Measurements from ENCODE around the gene TFAM. TPM values are rescaled to one million over a fixed set of nuclear protein-coding genes. Genes with fewer than 3 reads are reported as not detected.

Gene TFAM
- total RNA-seq, 1 experiment from 2014 or later, result 57.6 TPM

DNA sequence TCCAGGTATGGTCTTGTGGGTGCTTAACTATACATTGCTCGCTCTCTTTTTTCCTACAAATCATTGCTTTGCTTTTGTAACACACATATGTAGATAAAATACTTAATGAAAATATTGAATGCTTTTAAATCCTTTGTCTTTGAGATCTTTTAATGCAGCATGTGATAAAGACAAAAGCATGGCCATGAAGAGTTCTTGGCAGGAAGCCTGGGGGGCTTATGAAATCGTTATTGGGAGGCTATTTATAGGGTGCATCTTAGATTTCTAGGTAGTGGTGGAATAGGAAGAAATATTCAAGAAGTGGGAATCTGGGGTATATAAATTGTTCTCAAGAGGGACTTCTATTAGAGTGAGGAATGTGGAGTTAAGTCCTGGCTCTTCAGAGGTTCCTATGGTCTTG lies 28.5 kb upstream of the TFAM start:
- CTCF ChIA-PET, result no interaction called here
- POLR2A ChIA-PET, result no interaction called here
- H3K27ac ChIP-seq (ENCODE audit: low read depth, low read length), result no peak overlapping the region
- H4K20me1 ChIP-seq (ENCODE audit: insufficient read depth), result 0 out of 2 replicates have a peak, but pooled peaks cover 8% of the 10 kb centered on the region
- BruUV-seq (replicated peaks), result no TSS peak
- H2AFZ ChIP-seq (ENCODE audit: low read depth, low read length, poor library complexity, severe bottlenecking), result no peak overlapping the region
- H3K9me2 ChIP-seq (ENCODE audit: insufficient read depth), result no peaks in the 10 kb centered on the region
- H3K27me3 ChIP-seq (ENCODE audit: insufficient read depth, low read length), result no peaks in the 10 kb centered on the region
- DNase-seq (ENCODE audit: low read depth, low spot score) (no peak), ATAC-seq (no peak)
- no peaks in the 10 kb centered on the region for H3K9me3 ChIP-seq (ENCODE audit: control insufficient read depth in 1 of 2, insufficient read depth in 1 of 2, low read depth in 1 of 2, low read length in 2 of 2)
- no peaks in the 10 kb centered on the region for H3K36me3 ChIP-seq (ENCODE audit: control insufficient read depth in 1 of 2, insufficient read depth in 2 of 2, low read length in 2 of 2)
- no peak overlapping the region for H3K4me2 ChIP-seq (ENCODE audit: low read length)
- no peak overlapping the region for H3K9ac ChIP-seq (ENCODE audit: low read length)
- RAD21 ChIA-PET (ENCODE audit: low non-redundant PET in 1 of 2, low total read pairs in 2 of 2, uncharacterized antibody in 2 of 2, unreplicated experiment in 2 of 2), result no interaction called here
- intact Hi-C loops (cut with micrococcal nuclease), result no loop called here
- no peaks in the 10 kb centered on the region for H3K4me1 ChIP-seq (ENCODE audit: control insufficient read depth in 1 of 2, insufficient read depth in 2 of 2, low read length in 2 of 2)
- TF ChIP-seq, protein P1, sequence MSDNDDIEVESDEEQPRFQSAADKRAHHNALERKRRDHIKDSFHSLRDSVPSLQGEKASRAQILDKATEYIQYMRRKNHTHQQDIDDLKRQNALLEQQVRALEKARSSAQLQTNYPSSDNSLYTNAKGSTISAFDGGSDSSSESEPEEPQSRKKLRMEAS (IDR thresholded peaks at IDR 0.05), result no peak
- TF ChIP-seq FOSL1 (IDR thresholded peaks at IDR 0.05; ENCODE audit: low read depth) (no peak), ELF1 (IDR thresholded peaks at IDR 0.05; ENCODE audit: borderline replicate concordance, low read depth) (no peak), SP1 (IDR thresholded peaks at IDR 0.05; ENCODE audit: low read depth) (no peak), CEBPB (IDR thresholded peaks at IDR 0.05; ENCODE audit: low read depth) (no peak), TCF7L2 (IDR thresholded peaks at IDR 0.05; ENCODE audit: borderline replicate concordance, extremely low read depth, insufficient read depth, insufficient read length) (no peak), POLR2A (IDR thresholded peaks at IDR 0.05; ENCODE audit: borderline replicate concordance, extremely low read depth, insufficient read depth, insufficient read length) (no peak), POLR2AphosphoS5 (IDR thresholded peaks at IDR 0.05; ENCODE audit: low read depth, low read length) (no peak), CBX3 (IDR thresholded peaks at IDR 0.05; ENCODE audit: low read depth) (no peak)
- TF ChIP-seq, protein P2, sequence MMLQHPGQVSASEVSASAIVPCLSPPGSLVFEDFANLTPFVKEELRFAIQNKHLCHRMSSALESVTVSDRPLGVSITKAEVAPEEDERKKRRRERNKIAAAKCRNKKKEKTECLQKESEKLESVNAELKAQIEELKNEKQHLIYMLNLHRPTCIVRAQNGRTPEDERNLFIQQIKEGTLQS (IDR thresholded peaks at IDR 0.05), result no peak
- TF ChIP-seq, protein P3, sequence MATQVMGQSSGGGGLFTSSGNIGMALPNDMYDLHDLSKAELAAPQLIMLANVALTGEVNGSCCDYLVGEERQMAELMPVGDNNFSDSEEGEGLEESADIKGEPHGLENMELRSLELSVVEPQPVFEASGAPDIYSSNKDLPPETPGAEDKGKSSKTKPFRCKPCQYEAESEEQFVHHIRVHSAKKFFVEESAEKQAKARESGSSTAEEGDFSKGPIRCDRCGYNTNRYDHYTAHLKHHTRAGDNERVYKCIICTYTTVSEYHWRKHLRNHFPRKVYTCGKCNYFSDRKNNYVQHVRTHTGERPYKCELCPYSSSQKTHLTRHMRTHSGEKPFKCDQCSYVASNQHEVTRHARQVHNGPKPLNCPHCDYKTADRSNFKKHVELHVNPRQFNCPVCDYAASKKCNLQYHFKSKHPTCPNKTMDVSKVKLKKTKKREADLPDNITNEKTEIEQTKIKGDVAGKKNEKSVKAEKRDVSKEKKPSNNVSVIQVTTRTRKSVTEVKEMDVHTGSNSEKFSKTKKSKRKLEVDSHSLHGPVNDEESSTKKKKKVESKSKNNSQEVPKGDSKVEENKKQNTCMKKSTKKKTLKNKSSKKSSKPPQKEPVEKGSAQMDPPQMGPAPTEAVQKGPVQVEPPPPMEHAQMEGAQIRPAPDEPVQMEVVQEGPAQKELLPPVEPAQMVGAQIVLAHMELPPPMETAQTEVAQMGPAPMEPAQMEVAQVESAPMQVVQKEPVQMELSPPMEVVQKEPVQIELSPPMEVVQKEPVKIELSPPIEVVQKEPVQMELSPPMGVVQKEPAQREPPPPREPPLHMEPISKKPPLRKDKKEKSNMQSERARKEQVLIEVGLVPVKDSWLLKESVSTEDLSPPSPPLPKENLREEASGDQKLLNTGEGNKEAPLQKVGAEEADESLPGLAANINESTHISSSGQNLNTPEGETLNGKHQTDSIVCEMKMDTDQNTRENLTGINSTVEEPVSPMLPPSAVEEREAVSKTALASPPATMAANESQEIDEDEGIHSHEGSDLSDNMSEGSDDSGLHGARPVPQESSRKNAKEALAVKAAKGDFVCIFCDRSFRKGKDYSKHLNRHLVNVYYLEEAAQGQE (IDR thresholded peaks at IDR 0.05; ENCODE audit: low read depth), result no peak
- no peak overlapping the region for H3K4me3 ChIP-seq (replicated peaks in 1 of 2; ENCODE audit: low read depth in 1 of 2, low read length in 2 of 2)
- H3K79me2 ChIP-seq (ENCODE audit: insufficient read depth, low read length), result peaks cover 24% of the 10 kb centered on the region

Data from HCT116 (cell line).